ENCODE measurements around the gene VPS26B. TPM values are rescaled to one million over a fixed set of nuclear protein-coding genes. Genes with fewer than 3 reads are reported as not detected.
"Not testable (repeated sequence)": the region's sequence is repeated elsewhere in the genome, so short reads cannot be mapped to it uniquely, and the experiment has no call there.

The VPS26B gene
- total RNA-seq = 33.1 TPM
- polyA plus RNA-seq = 27.3 TPM
- long read RNA-seq, donor 1, partial matches to known transcripts = 0 of 2 reads
- long read RNA-seq, donor 1, other reads (novel, unspliced or antisense) = 0 of 2 reads
- long read RNA-seq, donor 2 = 0 reads
- long read RNA-seq, donor 3, transcript VPS26B-201 (6 exons, 3,691 nt) = major isoform, 18 of 41 reads
- long read RNA-seq, donor 3, transcript VPS26B-206 (2 exons, 2,073 nt) = minor isoform, 14 of 41 reads
- long read RNA-seq, donor 3, partial matches to known transcripts = 5 of 41 reads
- long read RNA-seq, donor 3, other reads (novel, unspliced or antisense) = 0 of 41 reads
- long read RNA-seq, donor 4, transcript VPS26B-201 (6 exons, 3,691 nt) = major isoform, 6 of 13 reads
- long read RNA-seq, donor 4, partial matches to known transcripts = 0 of 13 reads
- long read RNA-seq, donor 4, other reads (novel, unspliced or antisense) = 0 of 13 reads
- long read RNA-seq, donor 5, transcript VPS26B-201 (6 exons, 3,691 nt) = major isoform, 25 of 57 reads
- long read RNA-seq, donor 5, transcript VPS26B-206 (2 exons, 2,073 nt) = minor isoform, 12 of 57 reads
- long read RNA-seq, donor 5, partial matches to known transcripts = 17 of 57 reads
- long read RNA-seq, donor 5, other reads (novel, unspliced or antisense) = 0 of 57 reads
- long read RNA-seq, donor 6, transcript VPS26B-206 (2 exons, 2,073 nt) = minor isoform, 8 of 29 reads
- long read RNA-seq, donor 6, transcript VPS26B-201 (6 exons, 3,691 nt) = major isoform, 18 of 29 reads
- long read RNA-seq, donor 6, partial matches to known transcripts = 0 of 29 reads
- long read RNA-seq, donor 6, other reads (novel, unspliced or antisense) = 0 of 29 reads
- long read RNA-seq, donor 7, transcript VPS26B-201 (6 exons, 3,691 nt) = major isoform, 8 of 194 reads
- long read RNA-seq, donor 7, partial matches to known transcripts = 45 of 194 reads
- long read RNA-seq, donor 7, other reads (novel, unspliced or antisense) = 138 of 194 reads
- long read RNA-seq, donor 8, transcript VPS26B-206 (2 exons, 2,073 nt) = minor isoform, 6 of 13 reads
- long read RNA-seq, donor 8, transcript VPS26B-201 (6 exons, 3,691 nt) = major isoform, 7 of 13 reads
- long read RNA-seq, donor 8, partial matches to known transcripts = 0 of 13 reads
- long read RNA-seq, donor 8, other reads (novel, unspliced or antisense) = 0 of 13 reads
- long read RNA-seq, donor 9, transcript VPS26B-201 (6 exons, 3,691 nt) = major isoform, 9 of 13 reads
- long read RNA-seq, donor 9, partial matches to known transcripts = 0 of 13 reads
- long read RNA-seq, donor 9, other reads (novel, unspliced or antisense) = 0 of 13 reads
- long read RNA-seq, donor 10, transcript VPS26B-201 (6 exons, 3,691 nt) = major isoform, 11 of 36 reads
- long read RNA-seq, donor 10, transcript VPS26B-206 (2 exons, 2,073 nt) = minor isoform, 6 of 36 reads
- long read RNA-seq, donor 10, partial matches to known transcripts = 19 of 36 reads
- long read RNA-seq, donor 10, other reads (novel, unspliced or antisense) = 0 of 36 reads

DNA sequence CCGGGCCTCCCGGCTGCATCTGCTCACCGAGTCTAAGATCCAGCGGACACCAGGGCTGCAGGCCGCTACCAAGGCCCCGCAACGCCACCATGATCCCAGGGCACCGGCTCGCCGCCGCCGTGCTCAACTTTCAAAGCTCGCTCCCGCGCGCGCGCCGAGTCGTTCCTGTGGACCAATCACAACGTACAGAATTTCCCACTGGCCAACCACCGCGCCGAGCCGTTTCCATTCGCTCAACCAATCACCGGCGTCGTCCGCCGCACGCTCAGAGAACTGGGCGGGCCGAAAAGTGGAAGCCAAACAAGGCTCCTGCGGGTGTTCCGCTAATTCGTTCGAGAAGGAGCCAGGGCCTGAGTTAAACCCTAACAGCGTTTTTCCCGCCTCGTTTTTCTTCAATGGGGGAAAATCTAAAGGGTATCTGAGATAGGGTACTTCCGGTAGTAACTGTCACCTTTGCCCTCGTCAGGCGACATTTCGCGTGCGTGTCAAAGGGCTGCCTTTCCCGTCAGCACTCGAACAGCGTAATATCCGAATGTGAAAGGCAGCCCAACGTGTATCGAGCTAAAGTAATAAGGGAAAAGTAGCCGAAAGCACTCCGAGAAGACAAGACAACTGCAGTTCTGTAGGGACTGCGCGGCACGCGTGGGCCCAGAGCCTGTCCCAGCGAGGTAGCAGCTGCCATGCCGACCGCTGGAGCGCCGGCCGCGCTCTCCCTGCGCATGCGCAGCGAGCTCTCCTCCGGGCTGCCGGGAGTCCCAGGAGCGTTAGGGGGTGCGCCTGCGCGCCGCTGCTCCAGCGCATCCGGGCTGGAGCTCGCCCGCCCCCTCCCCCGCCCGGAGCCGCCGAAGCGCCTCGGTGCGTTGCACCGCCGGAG, at the start of gene VPS26B, which contains the start of gene NCAPD3:
Gene VPS26B (plus strand): TSS at position 836 of the 874 bp plus-strand sequence. CDS start 452 bp downstream, outside the sequence.
Gene NCAPD3 (minus strand): TSS at position 132 of the 874 bp plus-strand sequence. CDS start 41 bp downstream, at position 91.
- peak; percentile 89 to 98 (median 94) for DNase-seq (ENCODE audit: low read depth in 6 of 9, low spot score in 9 of 9)
- peak within 1 kb of the TSS; percentile 93 to 95 for H3K27ac ChIP-seq (ENCODE audit: low read depth in 1 of 2, low read length in 1 of 2)
- peaks cover 26 to 41% of the 10 kb centered on the region in 2 donors for H3K4me1 ChIP-seq (ENCODE audit: control insufficient read depth in 2 of 2, insufficient read depth in 2 of 2, low read length in 2 of 2)
- peaks cover 6 to 14% of the 10 kb centered on the region in 2 donors for H3K36me3 ChIP-seq (ENCODE audit: control insufficient read depth in 2 of 2, insufficient read depth in 2 of 2, low read length in 1 of 2)
- H3K27me3 ChIP-seq (ENCODE audit: control insufficient read depth in 2 of 2, insufficient read depth in 1 of 2, low read length in 1 of 2) = no peaks in the 10 kb centered on the region
- WGBS = under 1% methylated on average over 89 of the region's 89 CpGs
- peak within 1 kb of the TSS; percentile 83 to 88 for H3K4me3 ChIP-seq (ENCODE audit: low read length in 2 of 2)
- no peaks in the 10 kb centered on the region for H3K9me3 ChIP-seq (ENCODE audit: control insufficient read depth in 2 of 2, insufficient read depth in 1 of 2, low read length in 1 of 2)

DNA sequence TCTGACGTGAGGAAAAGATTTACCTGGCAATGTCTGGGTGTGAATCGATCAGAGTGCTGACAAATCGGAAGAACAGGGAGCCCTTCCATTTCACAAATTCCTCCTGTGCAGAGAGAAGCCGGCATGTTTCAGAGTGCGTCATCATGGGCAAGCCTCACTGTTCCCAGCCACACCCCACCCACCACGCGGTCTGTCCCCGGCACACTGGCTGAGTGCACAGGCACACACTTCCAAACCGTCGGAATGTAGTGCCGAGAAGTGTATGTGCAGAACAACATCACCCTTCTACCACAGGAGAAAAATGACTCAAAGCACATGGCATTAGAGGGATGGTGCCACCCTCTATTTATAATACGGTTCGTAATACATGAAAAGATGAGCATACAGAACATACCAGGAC, 48.2 kb upstream of the VPS26B start:
- H3K36me3 ChIP-seq (ENCODE audit: control insufficient read depth in 2 of 2, insufficient read depth in 2 of 2, low read length in 1 of 2) = peaks cover 52 to 70% of the 10 kb centered on the region in 2 donors

DNA sequence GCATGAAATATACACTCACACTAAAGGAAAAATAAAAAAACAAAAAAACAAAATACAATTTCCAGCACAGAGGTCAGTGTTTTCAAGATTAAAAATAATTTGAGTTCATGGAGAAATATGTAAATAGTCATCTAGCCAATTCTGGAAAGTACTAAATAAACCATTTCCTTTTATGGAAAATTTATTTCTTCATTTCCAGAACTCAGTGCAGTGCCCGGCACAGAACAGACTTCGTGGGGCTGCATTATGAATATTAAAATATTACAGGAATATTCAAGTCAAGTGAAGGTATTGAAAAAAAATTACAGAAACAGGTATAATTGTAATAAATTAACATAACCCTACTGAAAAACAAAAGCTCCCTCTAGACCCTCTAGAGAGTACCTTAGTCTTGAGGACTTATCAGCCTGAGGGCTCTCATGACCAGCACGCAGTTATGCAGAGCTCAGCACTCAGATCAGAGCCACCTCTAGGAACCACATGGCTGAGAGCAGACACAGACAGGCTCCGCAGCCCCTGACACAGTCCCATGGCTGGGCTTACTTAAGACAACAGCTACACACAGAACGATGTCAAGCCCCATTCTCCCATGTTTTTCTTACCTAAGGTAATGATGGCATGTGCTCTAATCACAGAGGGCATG, 46.3 kb upstream of the VPS26B start:
- 96% methylated on average over 5 of the region's 5 CpGs for WGBS
- no peak for DNase-seq (ENCODE audit: low read depth in 6 of 9, low spot score in 9 of 9)
- Histone ChIP-seq H3K36me3 (ENCODE audit: control insufficient read depth in 2 of 2, insufficient read depth in 2 of 2, low read length in 1 of 2) (peaks cover 46 to 69% of the 10 kb centered on the region in 2 donors), H3K27ac (ENCODE audit: low read depth in 1 of 2, low read length in 1 of 2) (no peak overlapping the region), H3K9me3 (ENCODE audit: control insufficient read depth in 2 of 2, insufficient read depth in 1 of 2, low read length in 1 of 2) (no peaks in the 10 kb centered on the region), H3K4me3 (ENCODE audit: low read length in 2 of 2) (no peak overlapping the region), H3K4me1 (ENCODE audit: control insufficient read depth in 2 of 2, insufficient read depth in 2 of 2, low read length in 2 of 2) (no peaks in the 10 kb centered on the region), H3K27me3 (ENCODE audit: control insufficient read depth in 2 of 2, insufficient read depth in 1 of 2, low read length in 1 of 2) (no peaks in the 10 kb centered on the region)

More for the DNA sequence above, 48.2 kb upstream of the VPS26B start:
- Histone ChIP-seq H3K27me3 (ENCODE audit: control insufficient read depth in 2 of 2, insufficient read depth in 1 of 2, low read length in 1 of 2) (no peaks in the 10 kb centered on the region), H3K27ac (ENCODE audit: low read depth in 1 of 2, low read length in 1 of 2) (no peak overlapping the region), H3K9me3 (ENCODE audit: control insufficient read depth in 2 of 2, insufficient read depth in 1 of 2, low read length in 1 of 2) (no peaks in the 10 kb centered on the region), H3K4me1 (ENCODE audit: control insufficient read depth in 2 of 2, insufficient read depth in 2 of 2, low read length in 2 of 2) (no peaks in the 10 kb centered on the region), H3K4me3 (ENCODE audit: low read length in 2 of 2) (no peak overlapping the region)
- DNase-seq (ENCODE audit: low read depth in 6 of 9, low spot score in 9 of 9) = no peak
- WGBS = 99% methylated on average over 13 of the region's 13 CpGs

DNA sequence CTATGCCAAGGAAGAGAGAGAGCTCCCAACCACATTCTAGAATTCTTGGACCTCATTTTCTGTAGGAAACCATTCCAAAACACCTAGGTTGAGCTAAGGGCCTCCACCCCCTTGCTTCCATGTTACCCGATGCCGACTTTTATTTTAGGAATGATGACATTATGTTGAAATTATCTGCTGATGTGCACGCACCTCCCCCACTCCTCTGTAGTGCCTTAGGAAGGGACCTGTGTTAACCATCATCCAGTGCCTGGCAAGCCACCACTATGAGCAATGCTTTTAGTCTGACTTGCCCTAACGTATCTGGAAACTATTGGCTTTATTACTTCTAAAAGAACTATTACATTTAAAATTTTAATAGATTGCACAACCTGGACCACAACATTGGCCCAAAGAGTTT, 42.8 kb upstream of the VPS26B start:
- peaks cover 43 to 75% of the 10 kb centered on the region in 2 donors for H3K36me3 ChIP-seq (ENCODE audit: control insufficient read depth in 2 of 2, insufficient read depth in 2 of 2, low read length in 1 of 2)

DNA sequence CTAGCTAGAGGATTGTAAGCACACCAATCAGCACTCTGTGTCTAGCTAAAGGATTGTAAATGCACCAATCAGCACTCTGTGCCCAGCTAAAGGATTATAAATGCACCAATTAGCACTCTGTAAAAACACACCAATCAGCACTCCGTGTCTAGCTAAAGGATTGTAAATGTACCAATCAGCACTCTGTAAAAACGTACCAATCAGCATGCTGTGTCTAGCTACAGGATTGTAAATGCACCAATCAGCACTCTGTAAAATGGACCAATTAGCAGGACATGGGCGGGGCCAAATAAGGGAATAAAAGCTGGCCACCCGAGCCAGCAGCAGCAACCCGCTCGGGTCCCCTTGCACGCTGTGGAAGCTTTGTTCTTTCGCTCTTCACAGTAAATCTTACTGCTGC, 36.4 kb upstream of the VPS26B start:
- DNase-seq (ENCODE audit: low read depth in 6 of 9, low spot score in 9 of 9); H3K9me3 ChIP-seq (ENCODE audit: control insufficient read depth in 2 of 2, insufficient read depth in 1 of 2, low read length in 1 of 2); H3K4me3 ChIP-seq (ENCODE audit: low read length in 2 of 2); H3K27ac ChIP-seq (ENCODE audit: low read depth in 1 of 2, low read length in 1 of 2); H3K27me3 ChIP-seq (ENCODE audit: control insufficient read depth in 2 of 2, insufficient read depth in 1 of 2, low read length in 1 of 2); H3K4me1 ChIP-seq (ENCODE audit: control insufficient read depth in 2 of 2, insufficient read depth in 2 of 2, low read length in 2 of 2): not testable (repeated sequence)
- 98% methylated on average over 8 of the region's 8 CpGs for whole genome bisulfite sequencing
- peaks cover 47 to 81% of the 10 kb centered on the region in 2 donors for H3K36me3 ChIP-seq (ENCODE audit: control insufficient read depth in 2 of 2, insufficient read depth in 2 of 2, low read length in 1 of 2)

More for the DNA sequence above, 42.8 kb upstream of the VPS26B start:
- Histone ChIP-seq H3K27me3 (ENCODE audit: control insufficient read depth in 2 of 2, insufficient read depth in 1 of 2, low read length in 1 of 2) (no peaks in the 10 kb centered on the region), H3K4me1 (ENCODE audit: control insufficient read depth in 2 of 2, insufficient read depth in 2 of 2, low read length in 2 of 2) (no peaks in the 10 kb centered on the region), H3K4me3 (ENCODE audit: low read length in 2 of 2) (no peak overlapping the region), H3K9me3 (ENCODE audit: control insufficient read depth in 2 of 2, insufficient read depth in 1 of 2, low read length in 1 of 2) (no peaks in the 10 kb centered on the region), H3K27ac (ENCODE audit: low read depth in 1 of 2, low read length in 1 of 2) (no peak overlapping the region)
- WGBS = 98% methylated on average over 4 of the region's 4 CpGs
- DNase-seq (ENCODE audit: low read depth in 6 of 9, low spot score in 9 of 9) = no peak

DNA sequence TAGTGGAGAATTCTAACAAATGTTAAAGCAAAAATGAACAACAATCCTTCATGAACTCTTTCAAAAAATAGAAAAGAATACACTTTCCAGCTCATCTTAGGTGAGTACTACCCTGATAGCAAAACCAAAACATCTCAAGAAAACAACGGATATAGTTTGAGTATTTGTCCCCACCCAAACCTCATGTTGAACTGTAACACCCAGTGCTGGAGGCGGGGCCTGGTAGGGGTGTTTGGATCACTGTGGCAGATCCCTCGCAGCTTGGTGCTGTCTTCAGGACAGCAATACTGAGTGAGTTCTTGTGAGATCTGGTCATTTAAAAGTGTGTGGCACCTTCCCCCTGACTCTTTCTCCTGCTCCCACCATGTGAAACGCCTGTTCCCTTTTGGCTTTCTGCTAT, 27.7 kb upstream of the VPS26B start:
- no peak overlapping the region for H3K27ac ChIP-seq (ENCODE audit: low read depth in 1 of 2, low read length in 1 of 2)
- peaks cover 26 to 56% of the 10 kb centered on the region in 2 donors for H3K36me3 ChIP-seq (ENCODE audit: control insufficient read depth in 2 of 2, insufficient read depth in 2 of 2, low read length in 1 of 2)
- no peaks in the 10 kb centered on the region for H3K4me1 ChIP-seq (ENCODE audit: control insufficient read depth in 2 of 2, insufficient read depth in 2 of 2, low read length in 2 of 2)
- no peak for DNase-seq (ENCODE audit: low read depth in 6 of 9, low spot score in 9 of 9)
- H3K4me3 ChIP-seq (ENCODE audit: low read length in 2 of 2) = no peak overlapping the region
- H3K27me3 ChIP-seq (ENCODE audit: control insufficient read depth in 2 of 2, insufficient read depth in 1 of 2, low read length in 1 of 2) = no peaks in the 10 kb centered on the region
- WGBS = 97% methylated on average over 4 of the region's 4 CpGs
- no peaks in the 10 kb centered on the region for H3K9me3 ChIP-seq (ENCODE audit: control insufficient read depth in 2 of 2, insufficient read depth in 1 of 2, low read length in 1 of 2)

DNA sequence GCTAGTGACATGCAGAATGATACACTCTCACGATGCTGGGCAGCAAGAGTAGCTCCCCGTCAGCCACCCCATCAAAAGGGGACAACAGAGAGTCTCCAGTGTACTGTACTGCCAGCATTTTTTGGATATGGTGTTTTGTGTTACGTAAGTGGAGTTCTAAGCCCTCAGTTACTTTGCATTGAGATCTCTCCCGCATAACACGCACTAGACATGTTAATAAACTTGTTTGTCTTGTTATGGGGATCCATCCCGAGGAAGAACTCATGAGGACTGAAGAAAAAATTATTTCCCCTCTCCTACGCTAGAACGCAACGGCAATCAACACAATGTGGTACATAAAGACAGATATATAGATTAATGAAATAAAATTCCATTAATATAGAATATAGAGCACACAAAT, 24.9 kb upstream of the VPS26B start:
- no peaks in the 10 kb centered on the region for H3K4me1 ChIP-seq (ENCODE audit: control insufficient read depth in 2 of 2, insufficient read depth in 2 of 2, low read length in 2 of 2)
- H3K27me3 ChIP-seq (ENCODE audit: control insufficient read depth in 2 of 2, insufficient read depth in 1 of 2, low read length in 1 of 2) = no peaks in the 10 kb centered on the region
- DNase-seq (ENCODE audit: low read depth in 6 of 9, low spot score in 9 of 9) = no peak
- no peak overlapping the region for H3K27ac ChIP-seq (ENCODE audit: low read depth in 1 of 2, low read length in 1 of 2)
- peaks cover 32 to 61% of the 10 kb centered on the region in 2 donors for H3K36me3 ChIP-seq (ENCODE audit: control insufficient read depth in 2 of 2, insufficient read depth in 2 of 2, low read length in 1 of 2)
- H3K4me3 ChIP-seq (ENCODE audit: low read length in 2 of 2) = no peak overlapping the region
- H3K9me3 ChIP-seq (ENCODE audit: control insufficient read depth in 2 of 2, insufficient read depth in 1 of 2, low read length in 1 of 2) = no peaks in the 10 kb centered on the region
- WGBS = 99% methylated on average over 9 of the region's 9 CpGs
